ENCODE data around the gene NLGN3.
"Not testable (repeated sequence)": the region's sequence is repeated elsewhere in the genome, so short reads cannot be mapped to it uniquely, and the experiment has no call there.

The NLGN3 gene

GRCh38 chrX:71174795-71175194 lies 30.2 kb downstream of the NLGN3 start:
- H3K27me3 ChIP-seq (ENCODE audit: low read depth, low read length) = no peaks in the 10 kb centered on the region
- no peak overlapping the region for H3K27ac ChIP-seq (ENCODE audit: low read length)
- H3K9me3 ChIP-seq (ENCODE audit: control insufficient read depth in 1 of 2, low read length in 2 of 2) = no peaks in the 10 kb centered on the region

GRCh38 chrX:71175531-71175930 lies 30.9 kb downstream of the NLGN3 start:
- Histone ChIP-seq H3K4me3 (ENCODE audit: low read depth in 1 of 2, low read length in 2 of 2) (no peak overlapping the region), H3K36me3 (ENCODE audit: control insufficient read depth in 1 of 2, insufficient read depth in 2 of 2, low read length in 2 of 2) (no peaks in the 10 kb centered on the region), H3K4me1 (ENCODE audit: control insufficient read depth in 1 of 2, insufficient read depth in 2 of 2, low read length in 2 of 2) (no peaks in the 10 kb centered on the region), H3K27me3 (ENCODE audit: low read depth, low read length) (no peaks in the 10 kb centered on the region), H3K9me3 (ENCODE audit: control insufficient read depth in 1 of 2, low read length in 2 of 2) (no peaks in the 10 kb centered on the region), H3K27ac (ENCODE audit: low read length) (no peak overlapping the region)

More at GRCh38 chrX:71174795-71175194, 30.2 kb downstream of the NLGN3 start:
- Histone ChIP-seq H3K4me1 (ENCODE audit: control insufficient read depth in 1 of 2, insufficient read depth in 2 of 2, low read length in 2 of 2) (no peaks in the 10 kb centered on the region), H3K4me3 (ENCODE audit: low read depth in 1 of 2, low read length in 2 of 2) (no peak overlapping the region), H3K36me3 (ENCODE audit: control insufficient read depth in 1 of 2, insufficient read depth in 2 of 2, low read length in 2 of 2) (no peaks in the 10 kb centered on the region)

- no peak overlapping the region for H3K27ac ChIP-seq (ENCODE audit: low read length)
Observed at GRCh38 chrX:71177327-71177726, 32.7 kb downstream of the NLGN3 start.

GRCh38 chrX:71178908-71179307 lies 34.3 kb downstream of the NLGN3 start:
- no peak overlapping the region for H3K4me3 ChIP-seq (ENCODE audit: low read depth in 1 of 2, low read length in 2 of 2)
- H3K36me3 ChIP-seq (ENCODE audit: control insufficient read depth in 1 of 2, insufficient read depth in 2 of 2, low read length in 2 of 2) = no peaks in the 10 kb centered on the region
- no peak overlapping the region for H3K27ac ChIP-seq (ENCODE audit: low read length)
- no peaks in the 10 kb centered on the region for H3K4me1 ChIP-seq (ENCODE audit: control insufficient read depth in 1 of 2, insufficient read depth in 2 of 2, low read length in 2 of 2)
- no peaks in the 10 kb centered on the region for H3K27me3 ChIP-seq (ENCODE audit: low read depth, low read length)
- H3K9me3 ChIP-seq (ENCODE audit: control insufficient read depth in 1 of 2, low read length in 2 of 2) = no peaks in the 10 kb centered on the region

More at GRCh38 chrX:71177327-71177726, 32.7 kb downstream of the NLGN3 start:
- Histone ChIP-seq H3K27me3 (ENCODE audit: low read depth, low read length) (no peaks in the 10 kb centered on the region), H3K36me3 (ENCODE audit: control insufficient read depth in 1 of 2, insufficient read depth in 2 of 2, low read length in 2 of 2) (no peaks in the 10 kb centered on the region), H3K4me1 (ENCODE audit: control insufficient read depth in 1 of 2, insufficient read depth in 2 of 2, low read length in 2 of 2) (no peaks in the 10 kb centered on the region), H3K4me3 (ENCODE audit: low read depth in 1 of 2, low read length in 2 of 2) (no peak overlapping the region), H3K9me3 (ENCODE audit: control insufficient read depth in 1 of 2, low read length in 2 of 2) (no peaks in the 10 kb centered on the region)

GRCh38 chrX:71180579-71181265 lies 36.1 kb downstream of the NLGN3 start:
- H3K4me1 ChIP-seq (ENCODE audit: control insufficient read depth in 1 of 2, insufficient read depth in 2 of 2, low read length in 2 of 2); H3K9me3 ChIP-seq (ENCODE audit: control insufficient read depth in 1 of 2, low read length in 2 of 2); H3K27ac ChIP-seq (ENCODE audit: low read length); H3K4me3 ChIP-seq (ENCODE audit: low read depth in 1 of 2, low read length in 2 of 2); H3K27me3 ChIP-seq (ENCODE audit: low read depth, low read length); H3K36me3 ChIP-seq (ENCODE audit: control insufficient read depth in 1 of 2, insufficient read depth in 2 of 2, low read length in 2 of 2): not testable (repeated sequence)

- H3K4me3 ChIP-seq (ENCODE audit: low read depth in 1 of 2, low read length in 2 of 2) = peak overlapping the region; percentile 60 to 71
- H3K4me1 ChIP-seq (ENCODE audit: control insufficient read depth in 1 of 2, insufficient read depth in 2 of 2, low read length in 2 of 2) = no peaks in the 10 kb centered on the region
- H3K27me3 ChIP-seq (ENCODE audit: low read depth, low read length) = no peaks in the 10 kb centered on the region
- peak overlapping the region; percentile 97 for H3K27ac ChIP-seq (ENCODE audit: low read length)
- H3K9me3 ChIP-seq (ENCODE audit: control insufficient read depth in 1 of 2, low read length in 2 of 2) = no peaks in the 10 kb centered on the region
- H3K36me3 ChIP-seq (ENCODE audit: control insufficient read depth in 1 of 2, insufficient read depth in 2 of 2, low read length in 2 of 2) = no peaks in the 10 kb centered on the region
Observed at GRCh38 chrX:71181558-71181909, 36.9 kb downstream of the NLGN3 start.

GRCh38 chrX:71181910-71182799 lies 37.5 kb downstream of the NLGN3 start:
- peak overlapping the region; percentile 60 to 71 for H3K4me3 ChIP-seq (ENCODE audit: low read depth in 1 of 2, low read length in 2 of 2)
- no peaks in the 10 kb centered on the region for H3K4me1 ChIP-seq (ENCODE audit: control insufficient read depth in 1 of 2, insufficient read depth in 2 of 2, low read length in 2 of 2)
- H3K9me3 ChIP-seq (ENCODE audit: control insufficient read depth in 1 of 2, low read length in 2 of 2) = no peaks in the 10 kb centered on the region
- no peaks in the 10 kb centered on the region for H3K27me3 ChIP-seq (ENCODE audit: low read depth, low read length)
- no peaks in the 10 kb centered on the region for H3K36me3 ChIP-seq (ENCODE audit: control insufficient read depth in 1 of 2, insufficient read depth in 2 of 2, low read length in 2 of 2)
- H3K27ac ChIP-seq (ENCODE audit: low read length) = peak overlapping the region; percentile 97

- Histone ChIP-seq H3K9me3 (ENCODE audit: control insufficient read depth in 1 of 2, low read length in 2 of 2) (no peaks in the 10 kb centered on the region), H3K4me1 (ENCODE audit: control insufficient read depth in 1 of 2, insufficient read depth in 2 of 2, low read length in 2 of 2) (no peaks in the 10 kb centered on the region), H3K4me3 (ENCODE audit: low read depth in 1 of 2, low read length in 2 of 2) (peak overlapping the region; percentile 52 to 55), H3K27ac (ENCODE audit: low read length) (peak overlapping the region; percentile 97), H3K36me3 (ENCODE audit: control insufficient read depth in 1 of 2, insufficient read depth in 2 of 2, low read length in 2 of 2) (no peaks in the 10 kb centered on the region), H3K27me3 (ENCODE audit: low read depth, low read length) (no peaks in the 10 kb centered on the region)
Observed at GRCh38 chrX:71182871-71183270, 38.2 kb downstream of the NLGN3 start.

- Histone ChIP-seq H3K4me3 (ENCODE audit: low read depth in 1 of 2, low read length in 2 of 2) (no peak overlapping the region), H3K27me3 (ENCODE audit: low read depth, low read length) (no peaks in the 10 kb centered on the region), H3K27ac (ENCODE audit: low read length) (peak overlapping the region; percentile 97), H3K4me1 (ENCODE audit: control insufficient read depth in 1 of 2, insufficient read depth in 2 of 2, low read length in 2 of 2) (no peaks in the 10 kb centered on the region), H3K36me3 (ENCODE audit: control insufficient read depth in 1 of 2, insufficient read depth in 2 of 2, low read length in 2 of 2) (no peaks in the 10 kb centered on the region), H3K9me3 (ENCODE audit: control insufficient read depth in 1 of 2, low read length in 2 of 2) (no peaks in the 10 kb centered on the region)
Observed at GRCh38 chrX:71183341-71183740, 38.7 kb downstream of the NLGN3 start.

- no peak overlapping the region for H3K4me3 ChIP-seq (ENCODE audit: low read depth in 1 of 2, low read length in 2 of 2)
- no peak overlapping the region for H3K27ac ChIP-seq (ENCODE audit: low read length)
- H3K4me1 ChIP-seq (ENCODE audit: control insufficient read depth in 1 of 2, insufficient read depth in 2 of 2, low read length in 2 of 2) = no peaks in the 10 kb centered on the region
- H3K27me3 ChIP-seq (ENCODE audit: low read depth, low read length) = no peaks in the 10 kb centered on the region
- H3K36me3 ChIP-seq (ENCODE audit: control insufficient read depth in 1 of 2, insufficient read depth in 2 of 2, low read length in 2 of 2) = no peaks in the 10 kb centered on the region
- H3K9me3 ChIP-seq (ENCODE audit: control insufficient read depth in 1 of 2, low read length in 2 of 2) = no peaks in the 10 kb centered on the region
Observed at GRCh38 chrX:71184092-71184491, 39.5 kb downstream of the NLGN3 start.

GRCh38 chrX:71184803-71185495 lies 40.3 kb downstream of the NLGN3 start:
- Histone ChIP-seq H3K4me3 (ENCODE audit: low read depth in 1 of 2, low read length in 2 of 2) (no peak overlapping the region), H3K4me1 (ENCODE audit: control insufficient read depth in 1 of 2, insufficient read depth in 2 of 2, low read length in 2 of 2) (no peaks in the 10 kb centered on the region), H3K9me3 (ENCODE audit: control insufficient read depth in 1 of 2, low read length in 2 of 2) (no peaks in the 10 kb centered on the region), H3K36me3 (ENCODE audit: control insufficient read depth in 1 of 2, insufficient read depth in 2 of 2, low read length in 2 of 2) (no peaks in the 10 kb centered on the region), H3K27ac (ENCODE audit: low read length) (no peak overlapping the region), H3K27me3 (ENCODE audit: low read depth, low read length) (no peaks in the 10 kb centered on the region)

All from muscle layer of duodenum (tissue), 2 donors.